GM19193 (cell line): ENCODE data around the gene MYH13.

Source experiments
- POLR2A ChIP-seq: IDR thresholded peaks from 4 replicates; pipeline ENCODE4 v1.6.1; 2011; ENCODE audit not compliant: insufficient read depth, insufficient read length; ENCODE audit errors: extremely low read depth

MYH13 gene

DNA sequence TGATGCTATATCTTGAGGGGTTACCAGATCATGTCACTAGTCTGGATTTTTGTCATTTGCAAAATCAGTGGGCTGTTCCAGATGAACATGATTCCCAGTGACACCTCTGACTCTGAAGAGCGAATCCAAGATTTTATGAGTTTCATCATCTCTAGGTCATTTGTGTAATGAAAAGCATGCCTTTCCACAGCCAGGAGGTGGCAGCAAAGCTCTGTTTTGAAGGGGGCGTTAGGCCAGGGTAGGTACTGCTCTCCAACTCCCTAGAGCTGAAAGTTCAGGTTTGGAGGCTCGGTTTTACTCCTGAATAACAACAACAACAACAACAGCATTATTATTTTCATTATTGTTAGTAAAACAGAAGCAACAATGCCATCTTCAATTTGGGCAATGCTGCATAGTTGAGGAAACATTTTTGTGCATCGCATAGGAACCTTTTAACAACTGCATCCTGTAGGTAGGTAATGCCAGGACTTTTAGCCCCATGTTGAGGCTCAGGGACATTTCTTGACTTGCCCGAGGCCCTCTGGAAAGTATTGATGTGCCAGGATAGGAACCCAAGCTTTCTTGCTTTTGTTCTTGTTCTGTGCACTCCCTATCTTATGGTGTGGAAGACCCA, 77.0 kb downstream of the MYH13 start:
- TF ChIP-seq POLR2A, result no peak

DNA sequence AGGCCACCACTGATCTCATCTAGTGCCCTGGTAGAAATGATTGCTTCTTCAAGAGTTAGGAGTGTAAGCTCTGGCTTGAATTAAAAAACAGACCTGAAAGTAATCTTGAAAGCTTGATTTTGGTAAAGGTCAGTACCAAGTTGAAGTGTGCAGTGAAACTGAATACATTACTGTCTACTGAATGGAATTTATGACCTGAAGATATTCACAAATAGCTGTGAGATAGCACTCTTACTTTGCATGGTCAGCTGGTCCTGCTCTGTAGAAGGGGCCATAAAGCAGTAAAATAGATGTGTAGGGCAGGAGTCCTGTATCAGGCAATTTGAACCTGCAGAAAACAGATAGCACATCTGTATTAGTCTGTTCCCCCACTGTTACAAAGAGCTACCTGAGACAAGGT, 78.6 kb downstream of the MYH13 start:
- TF ChIP-seq POLR2A, result no peak

DNA sequence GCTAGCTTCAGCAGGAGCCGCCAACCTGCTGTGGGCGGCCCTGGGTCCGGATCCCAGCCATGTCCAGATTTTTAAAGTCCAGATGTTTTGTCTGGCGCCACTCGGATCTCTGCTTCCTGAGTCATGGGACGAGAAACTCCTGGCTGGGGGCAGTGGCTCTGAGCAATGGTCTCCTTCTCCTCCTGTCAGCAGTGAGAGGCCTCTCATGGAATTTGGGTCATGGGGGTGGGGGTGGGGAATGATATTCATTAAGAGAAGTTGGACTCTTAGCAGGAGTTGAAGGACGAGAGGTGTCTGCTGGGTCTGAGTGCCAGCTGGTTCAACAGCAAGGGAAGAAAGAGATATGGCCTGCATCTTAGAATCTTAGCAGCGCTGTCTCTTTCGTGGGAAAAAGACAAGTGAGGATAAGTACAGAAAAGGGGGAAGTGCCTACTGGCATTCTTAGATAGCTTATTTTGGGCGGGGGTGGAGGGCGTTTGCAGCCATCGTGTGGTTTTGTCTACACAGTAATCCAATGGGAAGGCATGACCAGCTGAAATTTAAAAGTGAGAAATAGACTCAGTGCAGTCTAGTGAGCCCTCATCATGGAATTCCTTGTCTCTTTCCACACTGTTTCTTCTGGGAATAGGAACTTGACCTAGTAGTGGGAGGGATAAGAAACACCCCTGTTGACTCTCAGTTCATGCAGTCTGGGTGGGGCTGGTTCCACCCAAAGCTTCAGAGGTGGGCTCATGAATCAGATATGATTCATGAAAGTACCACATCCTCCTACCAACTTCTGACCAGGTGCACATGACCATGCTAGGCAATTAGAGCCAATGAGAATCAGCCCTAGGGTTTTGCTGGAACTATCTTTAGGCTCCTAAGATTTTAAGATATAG, 80.5 kb downstream of the MYH13 start:
- no peak for TF ChIP-seq POLR2A

DNA sequence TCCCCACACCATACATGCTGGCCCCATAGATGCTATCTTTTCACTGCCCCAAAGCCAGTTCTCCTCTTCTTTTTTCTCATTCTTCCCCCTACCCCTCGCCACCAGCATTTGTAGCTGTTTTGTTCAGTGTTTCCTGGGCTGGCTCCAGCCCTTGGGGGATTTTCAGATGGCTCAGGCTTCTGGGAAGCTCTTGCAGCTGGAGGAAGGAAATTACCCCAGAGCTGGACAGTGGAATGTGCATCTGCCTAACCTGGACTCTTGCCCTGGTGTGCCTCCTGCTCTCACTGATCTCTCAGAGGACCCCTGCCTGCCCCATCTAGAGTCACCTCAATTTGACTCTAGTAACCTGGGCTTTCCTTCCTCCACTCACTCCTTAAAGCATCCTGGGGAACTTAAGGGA, 82.8 kb downstream of the MYH13 start:
- no peak for TF ChIP-seq POLR2A

DNA sequence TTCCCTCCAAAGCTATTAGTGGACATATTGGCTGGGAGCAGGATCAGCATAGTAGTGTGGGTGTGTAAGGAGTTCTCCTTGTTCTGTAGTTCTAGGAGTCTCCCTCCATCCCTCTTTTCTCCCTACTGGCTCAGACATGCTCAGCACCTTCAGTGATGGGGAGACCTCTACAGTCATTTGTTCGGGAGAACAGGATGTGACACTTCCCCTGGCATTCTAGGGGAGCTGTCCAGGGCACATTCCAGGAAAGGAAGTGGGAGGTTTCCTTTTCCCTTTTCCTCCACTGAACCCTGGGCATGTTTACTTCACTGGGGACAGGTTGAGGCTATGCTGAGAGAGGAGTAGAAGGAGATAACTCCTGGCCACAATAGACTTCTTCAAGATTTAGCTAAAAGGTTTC, 86.5 kb downstream of the MYH13 start:
- TF ChIP-seq POLR2A, result no peak

DNA sequence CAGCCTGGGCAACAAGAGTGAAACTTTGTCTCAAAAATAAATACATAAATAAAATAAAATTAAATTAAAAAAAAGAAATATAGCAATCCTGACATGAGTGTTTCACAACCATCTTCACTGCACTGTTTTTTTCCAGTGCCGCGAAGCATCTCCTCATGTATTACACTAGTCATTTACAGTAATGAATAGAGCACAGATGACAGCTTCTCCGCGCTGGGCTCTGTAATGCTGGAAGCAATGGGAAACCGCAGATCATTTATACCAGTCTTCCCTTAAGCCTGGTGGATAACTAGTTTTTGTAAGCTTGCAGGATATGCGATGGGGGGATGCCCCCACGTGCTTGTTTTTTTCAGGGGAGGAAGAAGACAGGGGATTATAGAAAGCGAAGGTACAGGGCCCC, 86.9 kb downstream of the MYH13 start:
- TF ChIP-seq POLR2A, result no peak

DNA sequence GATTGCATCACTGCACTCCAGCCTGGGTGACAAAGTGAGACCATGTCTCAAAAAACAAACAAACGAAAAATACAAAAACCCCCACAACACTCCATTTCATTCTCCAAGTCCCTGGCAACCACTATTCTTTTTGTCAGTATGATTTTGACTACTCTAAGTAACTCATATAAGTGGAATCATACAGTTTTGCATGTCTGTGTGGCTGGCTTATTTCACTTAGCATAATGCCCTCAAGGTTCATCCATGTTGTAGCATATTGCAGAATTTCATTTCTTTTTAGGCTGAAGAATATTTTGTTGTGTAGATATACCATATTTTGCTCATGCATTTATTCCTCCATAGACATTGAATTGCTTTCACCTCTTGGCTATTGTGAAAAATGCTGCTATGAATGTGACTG, 92.7 kb downstream of the MYH13 start:
- TF ChIP-seq POLR2A, result no peak

DNA sequence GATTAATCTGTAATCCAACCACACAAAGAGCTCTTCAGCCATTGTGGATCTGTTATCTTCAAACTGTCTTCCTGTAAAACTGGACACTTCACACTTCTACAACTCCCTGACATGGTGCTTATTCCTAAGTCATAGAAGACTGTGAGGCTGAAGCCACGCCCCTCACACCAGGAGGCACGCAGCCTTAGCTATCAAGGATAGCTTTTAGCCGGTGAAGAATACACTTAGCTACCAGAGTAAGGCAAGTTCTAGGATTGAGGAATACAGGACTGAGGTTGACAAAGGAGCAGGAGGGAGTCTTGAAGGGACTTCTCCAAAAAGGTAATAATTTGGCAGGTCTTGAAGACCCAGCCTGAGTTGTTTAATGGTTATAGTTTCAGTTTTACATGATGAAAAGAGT, 94.6 kb downstream of the MYH13 start:
- TF ChIP-seq POLR2A, result no peak

DNA sequence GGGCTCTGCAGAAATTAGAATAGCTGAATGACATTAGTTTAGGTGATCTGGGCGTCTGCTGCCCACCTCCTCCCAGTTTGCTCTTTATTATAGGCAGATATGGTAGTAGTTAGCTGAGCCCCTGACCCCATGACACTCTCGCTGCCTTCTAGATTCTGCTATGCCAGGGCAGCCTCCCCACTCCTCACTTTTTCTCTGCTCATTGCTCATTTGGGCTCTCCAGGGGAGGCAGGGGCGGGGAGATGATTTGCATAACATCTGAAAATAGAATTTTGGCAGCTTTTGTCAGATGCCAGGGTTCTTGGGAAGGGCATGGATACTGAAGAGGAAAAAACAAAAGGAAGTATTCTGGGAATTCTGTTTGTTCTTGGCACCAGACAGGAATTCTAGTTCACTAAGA, 96.4 kb downstream of the MYH13 start:
- no peak for TF ChIP-seq POLR2A

DNA sequence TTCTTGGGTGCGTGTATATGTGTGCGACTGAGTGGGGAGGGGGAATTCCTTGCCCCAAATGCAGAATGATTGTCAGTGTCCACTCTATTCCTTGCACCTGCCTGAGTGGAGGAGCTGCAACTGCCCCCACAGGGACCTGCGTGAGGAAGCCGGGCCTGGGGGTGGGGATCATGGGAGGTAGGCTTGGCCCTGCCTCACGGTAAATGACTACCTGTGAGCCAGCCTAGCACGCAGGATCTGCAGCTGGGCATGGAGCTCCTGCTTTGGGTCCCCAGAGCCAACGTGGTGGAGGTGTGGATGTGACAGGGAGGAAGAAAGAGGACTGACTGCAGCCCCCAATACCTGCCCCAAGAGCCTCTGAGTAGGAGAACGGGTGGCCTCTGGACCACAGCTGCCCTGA, 97.4 kb downstream of the MYH13 start:
- no peak for TF ChIP-seq POLR2A

DNA sequence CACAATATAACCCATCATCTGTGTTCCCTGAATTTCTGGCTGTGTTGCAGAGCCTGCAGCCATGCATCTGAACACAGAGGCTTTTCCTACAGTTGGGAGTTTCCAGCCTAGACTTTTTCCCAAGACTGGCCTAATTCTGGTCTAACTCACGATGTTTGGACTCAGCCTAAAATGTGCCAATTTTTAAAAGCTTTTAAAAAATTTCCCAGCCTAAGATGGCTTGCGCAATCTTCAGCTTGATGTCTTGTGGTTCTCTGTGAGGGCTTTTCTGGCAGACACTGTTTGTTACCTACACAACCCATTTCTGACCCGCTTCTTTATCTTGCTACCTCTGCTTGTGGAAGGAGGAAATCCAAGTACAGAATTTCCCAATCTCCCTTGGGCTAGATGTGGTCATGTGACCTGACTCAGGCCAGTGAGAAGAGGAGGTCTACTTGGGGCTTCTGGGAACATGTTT, 101.7 kb downstream of the MYH13 start:
- no peak for TF ChIP-seq POLR2A

DNA sequence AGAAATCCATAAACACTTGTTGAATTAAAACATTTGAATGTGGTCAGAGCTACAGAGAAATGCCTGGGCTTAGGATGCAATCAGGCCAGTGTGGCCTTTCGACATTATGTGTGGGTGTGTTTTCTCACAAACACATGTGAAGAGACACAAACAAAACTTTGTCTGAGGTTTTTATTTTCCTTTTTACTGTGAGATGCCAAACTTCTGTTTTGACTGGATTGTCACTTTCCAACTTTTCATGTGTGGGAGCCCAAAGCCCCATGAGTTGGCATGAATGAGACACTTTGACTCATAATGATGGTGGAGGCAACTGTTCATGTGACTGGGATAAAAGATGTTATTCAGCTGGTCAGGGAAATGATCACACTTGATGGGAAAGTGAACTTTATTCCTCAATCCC, 102.5 kb downstream of the MYH13 start:
- no peak for TF ChIP-seq POLR2A

DNA sequence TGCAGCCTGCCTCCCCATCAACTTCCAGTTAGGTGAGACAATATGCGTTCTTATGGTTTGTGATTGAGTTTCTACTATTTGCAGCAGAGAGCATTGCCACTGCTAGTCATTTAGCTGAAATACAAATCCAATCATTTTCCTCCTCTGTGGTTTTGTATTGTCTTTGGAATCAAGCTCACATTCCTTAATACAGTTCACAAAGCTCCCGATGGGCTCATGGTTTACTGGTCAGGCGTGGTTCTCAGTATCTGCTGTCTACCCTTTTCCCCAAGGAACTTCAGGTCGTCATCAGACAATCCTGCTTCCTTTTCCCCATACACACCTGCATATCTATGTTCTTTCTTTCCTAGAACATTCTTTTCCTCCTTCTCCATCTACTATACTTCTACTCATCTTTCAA, 104.8 kb downstream of the MYH13 start:
- TF ChIP-seq POLR2A, result no peak

DNA sequence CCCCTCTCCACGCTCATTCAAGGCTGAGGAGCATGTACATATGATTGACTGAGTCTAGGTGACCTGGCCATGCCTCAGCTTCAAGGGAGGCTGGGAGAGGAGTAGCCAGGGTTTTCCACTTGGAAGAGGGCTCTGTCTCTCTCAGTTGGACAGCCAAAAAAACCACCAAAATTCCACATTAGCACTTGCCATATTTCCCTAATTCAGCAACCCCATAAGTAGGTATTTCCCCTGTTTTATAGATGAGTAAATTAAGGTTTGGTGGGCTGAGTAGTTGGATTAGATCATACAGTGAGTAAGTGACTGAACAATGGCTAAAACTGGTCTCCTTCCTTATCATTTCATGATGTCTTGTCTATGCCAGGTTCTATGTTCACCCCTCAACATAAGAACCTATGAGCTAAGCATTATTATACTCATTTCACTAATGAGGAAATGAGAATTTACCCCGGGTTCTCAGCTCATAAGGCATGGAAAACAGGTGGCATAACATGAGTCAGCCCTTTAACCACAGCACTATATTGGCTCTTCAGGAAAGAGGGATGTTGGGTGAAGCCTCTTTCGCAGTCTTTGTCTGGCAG, 106.4 kb downstream of the MYH13 start:
- TF ChIP-seq POLR2A, result no peak

DNA sequence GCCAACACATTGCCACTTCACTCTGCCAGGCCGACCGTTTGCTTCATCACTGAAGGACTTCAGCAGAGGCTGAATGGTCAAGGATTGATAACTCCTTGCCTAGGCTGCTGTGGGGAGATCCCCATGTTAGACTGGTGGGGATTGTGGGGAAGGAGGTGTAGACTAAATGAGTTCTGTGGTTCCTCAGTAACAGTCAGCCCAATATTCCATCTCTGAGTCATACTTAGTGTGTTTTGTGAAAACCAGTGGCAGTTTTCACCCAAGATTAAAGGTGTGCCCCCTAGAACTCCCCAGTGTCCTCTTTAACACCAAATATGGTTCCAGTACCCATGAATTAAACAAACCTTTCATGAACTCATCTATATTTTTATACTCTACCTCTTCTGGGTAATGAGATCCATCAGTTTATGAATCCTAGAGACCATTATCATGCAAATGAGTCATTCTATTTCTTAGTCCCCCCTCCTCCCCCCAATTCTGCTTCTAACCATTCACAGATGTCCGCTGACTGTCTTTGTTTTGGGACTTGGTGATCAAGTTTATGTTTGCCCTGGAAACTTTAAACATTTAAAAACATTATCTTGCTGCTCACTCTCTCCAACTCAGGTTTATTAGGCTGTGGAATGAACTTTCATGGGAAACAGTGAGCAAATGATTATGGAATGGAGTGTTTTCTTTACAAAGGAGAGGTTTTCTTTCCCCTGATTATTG, 107.6 kb downstream of the MYH13 start:
- no peak for TF ChIP-seq POLR2A

DNA sequence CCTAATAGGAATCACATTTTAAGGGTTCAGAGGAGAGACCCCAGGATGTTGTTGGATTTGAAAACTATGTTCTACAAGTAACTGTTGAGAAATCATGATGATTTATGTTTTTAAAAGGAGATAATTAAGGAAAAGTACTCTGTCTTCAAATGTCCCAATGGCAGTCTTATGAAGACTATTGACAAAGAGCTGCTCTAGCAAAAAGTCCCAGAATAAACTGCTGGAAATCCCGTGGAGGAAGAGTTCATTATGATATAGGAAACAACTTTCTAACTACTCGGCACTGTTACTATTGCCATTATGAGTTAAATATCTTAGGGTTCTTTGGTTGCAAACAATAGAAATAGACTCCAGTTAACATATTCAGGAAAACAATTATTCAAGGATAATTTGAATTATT, 108.8 kb downstream of the MYH13 start:
- no peak for TF ChIP-seq POLR2A

DNA sequence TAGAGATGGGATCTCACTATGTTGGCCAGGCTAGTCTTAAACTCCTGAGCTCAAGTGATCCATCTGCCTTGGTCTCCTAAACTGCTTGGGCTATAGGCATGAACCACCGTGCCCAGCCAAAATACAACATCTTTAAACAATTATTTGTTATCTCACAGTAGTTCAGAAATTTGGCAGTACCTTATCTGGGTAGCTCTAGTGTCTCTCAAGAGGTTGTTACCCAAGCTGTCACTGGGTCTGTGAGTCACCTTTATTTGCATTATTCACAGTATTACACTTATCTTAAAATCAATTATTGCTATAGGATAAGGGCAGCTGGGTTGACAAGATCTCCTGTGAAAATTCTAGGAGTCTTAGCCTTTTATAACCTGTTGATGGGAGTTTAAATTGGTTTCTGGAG, 110.4 kb downstream of the MYH13 start:
- no peak for TF ChIP-seq POLR2A
